GM23338 (cell line): ENCODE results near the gene NLGN1. TPM values are rescaled to one million over a fixed set of nuclear protein-coding genes. Genes with fewer than 3 reads are reported as not detected.

Experiments used
- ATAC-seq: fragments of 200-7000 bp; cut with Tn5 transposase; 3 replicates; pipeline ENCODE4 v1.9.1; 2020
- DNase-seq: peaks from one replicate; pipeline ENCODE4 v3.0.0-alpha.2; 2015; ENCODE audit warnings: low spot score
- H2AFZ ChIP-seq: fragments of 200-600 bp; sonication (generic); 2 replicates; pipeline ENCODE4 v1.8.0; 2016; ENCODE audit warnings: antibody characterized with exemption, mild to moderate bottlenecking, moderate library complexity
- H3F3A ChIP-seq: fragments of 200-600 bp; sonication (generic); replicated peaks from 2 replicates; pipeline ENCODE4 v1.8.0; 2017; ENCODE audit warnings: antibody characterized with exemption, mixed run types, low read depth
- H3K27ac ChIP-seq: fragments of 200-600 bp; sonication (generic); 2 replicates; pipeline ENCODE4 v1.6.1; 2016; ENCODE audit warnings: low read depth
- H3K27me3 ChIP-seq: fragments of 200-600 bp; sonication (generic); 2 replicates; pipeline ENCODE4 v1.8.0; 2016; ENCODE audit warnings: mild to moderate bottlenecking, mixed run types, moderate library complexity; ENCODE audit not compliant: insufficient read depth
- H3K36me3 ChIP-seq: fragments of 200-600 bp; sonication (generic); 2 replicates; pipeline ENCODE4 v1.8.0; 2016; ENCODE audit warnings: mild to moderate bottlenecking; ENCODE audit not compliant: insufficient read depth
- H3K4me1 ChIP-seq: fragments of 200-600 bp; sonication (generic); 2 replicates; pipeline ENCODE4 v1.8.0; 2016; ENCODE audit warnings: mild to moderate bottlenecking, moderate library complexity; ENCODE audit not compliant: insufficient read depth
- H3K4me2 ChIP-seq: fragments of 200-600 bp; sonication (generic); 2 replicates; pipeline ENCODE4 v1.7.1; 2017; ENCODE audit warnings: mixed run types
- H3K4me3 ChIP-seq: fragments of 200-600 bp; sonication (generic); 2 replicates; pipeline ENCODE4 v1.6.1; 2016; ENCODE audit warnings: mixed run types
- H3K79me2 ChIP-seq: fragments of 200-600 bp; sonication (generic); replicated peaks from 2 replicates; pipeline ENCODE4 v1.8.0; 2017; ENCODE audit warnings: mild to moderate bottlenecking; ENCODE audit not compliant: insufficient read depth
- H3K9me2 ChIP-seq: fragments of 200-600 bp; sonication (generic); 2 replicates; pipeline ENCODE4 v1.8.0; 2017; ENCODE audit not compliant: insufficient read depth
- H4K20me1 ChIP-seq: fragments of 200-600 bp; sonication (generic); replicated peaks from 2 replicates; pipeline ENCODE4 v1.8.0; 2017; ENCODE audit warnings: mild to moderate bottlenecking; ENCODE audit not compliant: insufficient read depth
- H3K27ac Mint-ChIP-seq: 2 replicates; pipeline ENCODE4 v1.8.0; 2020; ENCODE audit warnings: inconsistent platforms, mild to moderate bottlenecking, moderate library complexity, mixed read lengths
- H3K27me3 Mint-ChIP-seq: 3 replicates; pipeline ENCODE4 v1.8.0; 2022; ENCODE audit warnings: low read depth, mild to moderate bottlenecking, moderate library complexity, mixed read lengths, inconsistent platforms; ENCODE audit not compliant: insufficient read depth, poor library complexity
- H3K36me3 Mint-ChIP-seq: 3 replicates; pipeline ENCODE4 v1.8.0; 2021; ENCODE audit warnings: low read depth, mild to moderate bottlenecking, inconsistent platforms, moderate library complexity, mixed read lengths
- H3K4me1 Mint-ChIP-seq: 3 replicates; pipeline ENCODE4 v1.8.0; 2020; ENCODE audit warnings: mild to moderate bottlenecking, inconsistent platforms, mixed read lengths
- H3K4me3 Mint-ChIP-seq: 3 replicates; pipeline ENCODE4 v1.8.0; 2021; ENCODE audit warnings: moderate library complexity, mild to moderate bottlenecking, inconsistent platforms, mixed read lengths
- H3K9me3 Mint-ChIP-seq: 3 replicates; pipeline ENCODE4 v1.8.0; 2020; ENCODE audit warnings: moderate library complexity, mild to moderate bottlenecking, inconsistent platforms, mixed read lengths
- CREB1 ChIP-seq: fragments of 250-450 bp; sonication (Bioruptor Pico); IDR thresholded peaks from 2 replicates; pipeline ENCODE4 v1.5.0; 2020; ENCODE audit warnings: low read depth, mild to moderate bottlenecking, moderate library complexity
- CTCF ChIP-seq, 2 experiments: fragments of 200-600 bp in 1 of 2; sonication (generic) in 1 of 2; conservative IDR thresholded peaks; 2 replicates each; pipeline versions ENCODE4 v1.5.1 to v1.6.1; 2016 to 2017; ENCODE audit warnings: antibody characterized with exemption in 2 of 2, low read depth in 2 of 2, mild to moderate bottlenecking in 2 of 2, moderate library complexity in 1 of 2
- ETS1 ChIP-seq: IDR thresholded peaks from 2 replicates; pipeline ENCODE4 v1.6.1; 2016; ENCODE audit warnings: antibody characterized with exemption
- EZH2 ChIP-seq: fragments of 200-600 bp; sonication (generic); IDR thresholded peaks from one replicate; pipeline ENCODE4 v1.8.0; 2017; ENCODE audit warnings: antibody characterized with exemption, mild to moderate bottlenecking, low read depth; ENCODE audit not compliant: unreplicated experiment
- EZH2phosphoT487 ChIP-seq: fragments of 200-600 bp; sonication (generic); IDR thresholded peaks from one replicate; pipeline ENCODE4 v1.8.1; 2018; ENCODE audit warnings: antibody characterized with exemption; ENCODE audit not compliant: unreplicated experiment
- JUNB ChIP-seq: IDR thresholded peaks from one replicate; pipeline ENCODE4 v1.6.1; 2016; ENCODE audit warnings: antibody characterized with exemption; ENCODE audit not compliant: unreplicated experiment
- NANOG ChIP-seq: IDR thresholded peaks from 2 replicates; pipeline ENCODE4 v1.6.1; 2016; ENCODE audit warnings: antibody characterized with exemption, borderline replicate concordance
- POLR2AphosphoS5 ChIP-seq: IDR thresholded peaks from 2 replicates; pipeline ENCODE4 v1.6.1; 2016; ENCODE audit warnings: antibody characterized with exemption, low read depth
- REST ChIP-seq: IDR thresholded peaks from one replicate; pipeline ENCODE4 v1.6.1; 2018; ENCODE audit warnings: antibody characterized with exemption; ENCODE audit not compliant: unreplicated experiment
- STAT1 ChIP-seq: IDR thresholded peaks from one replicate; pipeline ENCODE4 v1.6.1; 2016; ENCODE audit warnings: antibody characterized with exemption; ENCODE audit not compliant: unreplicated experiment
- ZNF331 ChIP-seq: fragments of 250-450 bp; sonication (Bioruptor Pico); IDR thresholded peaks from 2 replicates; pipeline ENCODE4 v1.5.0; 2020; ENCODE audit warnings: low read depth, mild to moderate bottlenecking, moderate library complexity
- ZNF462 ChIP-seq: fragments of 250-450 bp; sonication (Bioruptor Pico); IDR thresholded peaks from 2 replicates; pipeline ENCODE4 v1.5.0; 2020; ENCODE audit warnings: mild to moderate bottlenecking, moderate library complexity
- polyA plus RNA-seq: library from polyadenylated mRNA; unstranded; fragments of >200 nt; fragmentation: Nextera tagmentation; extraction: Ambion mirVana; gene quantifications from 2 replicates; pipeline ENCODE4 v1.2.1, GENCODE V29; 2016
- total RNA-seq: library from RNA; depleted of rRNA; stranded (reverse); fragments of >200 nt; shearing (Covaris generic); gene quantifications from 2 replicates; pipeline ENCODE4 v1.2.3, GENCODE V29; 2014

The NLGN1 gene
- total and polyA plus RNA-seq, 2 experiments from 2014 or later = 6.5 to 18.6 TPM

- Histone ChIP-seq H4K20me1 (no peaks in the 10 kb centered on the region), H3K27ac (no peak overlapping the region), H3K9me2 (peaks cover 4% of the 10 kb centered on the region; the same call in 1 of the 2 replicates), H2AFZ (no peak overlapping the region), H3K27me3 (no peaks in the 10 kb centered on the region), H3K79me2 (no peaks in the 10 kb centered on the region), H3K4me3 (no peak overlapping the region), H3K36me3 (no peaks in the 10 kb centered on the region), H3K4me1 (no peaks in the 10 kb centered on the region; the same call in 1 of the 2 replicates), H3K4me2 (no peak overlapping the region), H3F3A (no peaks in the 10 kb centered on the region)
- DNase-seq (no peak), ATAC-seq (no peak)
- H3K27ac Mint-ChIP-seq = no peak overlapping the region
- peaks cover 12% of the 10 kb centered on the region; the same call in 2 of the 3 replicates for H3K36me3 Mint-ChIP-seq
- peaks cover 14% of the 10 kb centered on the region for H3K4me1 Mint-ChIP-seq
- H3K27me3 Mint-ChIP-seq = peaks cover 2% of the 10 kb centered on the region
- TF ChIP-seq EZH2 = no peak
- no peak for TF ChIP-seq STAT1
- TF ChIP-seq CREB1 (CRISPR knock-in tag) = no peak
- TF ChIP-seq ZNF331 = no peak
- no peak for TF ChIP-seq NANOG
- no peak for TF ChIP-seq ZNF462
- TF ChIP-seq EZH2phosphoT487 = no peak
- TF ChIP-seq JUNB = no peak
- no peak for TF ChIP-seq REST
- TF ChIP-seq ETS1 = no peak
- TF ChIP-seq POLR2AphosphoS5 = no peak
- no peak for TF ChIP-seq CTCF (conservative IDR thresholded peaks at IDR 0.05; ENCODE audit: low read depth in 2 of 2)
- H3K4me3 Mint-ChIP-seq = no peak overlapping the region
- H3K9me3 Mint-ChIP-seq = peaks cover 14% of the 10 kb centered on the region
Measured at GRCh38 chr3:174317005-174317404, 919.5 kb downstream of the NLGN1 start.
